VCaP (cell line): ENCODE data around the gene MTCL1.

Source experiments
- H3K27ac ChIP-seq: fragments of 450-650 bp; 2 replicates; pipeline ENCODE4 v1.5.1; 2017
- CTCF ChIP-seq: fragments of 450-650 bp; conservative IDR thresholded peaks from 2 replicates; pipeline ENCODE4 v1.5.1; 2017; ENCODE audit warnings: mild to moderate bottlenecking, moderate library complexity

Gene MTCL1

DNA sequence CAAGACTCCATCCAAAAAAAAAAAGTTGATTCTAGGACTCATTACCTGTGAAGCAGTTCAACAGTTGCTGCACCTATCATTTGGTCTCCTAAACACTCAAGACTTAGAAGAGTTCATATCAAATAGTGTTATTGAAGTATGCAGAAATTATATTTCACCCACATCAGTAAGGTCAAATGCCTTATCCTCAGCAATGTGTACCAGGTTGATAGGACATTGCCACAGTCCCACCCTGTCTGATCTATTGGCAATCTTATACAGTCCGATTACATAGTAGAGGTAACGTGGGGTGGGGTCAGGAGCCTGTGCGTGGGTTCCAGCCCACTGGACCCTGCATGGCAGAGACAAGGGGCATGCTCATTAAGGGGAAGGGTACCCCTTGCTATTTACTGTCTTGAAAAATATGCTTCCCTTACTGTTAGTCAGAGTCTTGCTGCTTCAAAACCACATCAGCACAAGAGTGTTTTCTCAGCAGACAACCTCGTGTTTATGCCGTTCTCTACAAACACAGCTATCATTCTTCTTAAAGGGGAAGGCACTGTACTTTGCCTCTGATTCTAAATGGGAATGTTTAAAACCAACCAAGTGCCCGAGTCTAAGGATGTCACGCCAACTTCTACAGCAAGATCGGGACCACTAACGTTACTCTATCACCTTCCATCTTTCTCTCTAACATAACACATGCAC, 115.2 kb downstream of the MTCL1 start:
- no peak overlapping the region for H3K27ac ChIP-seq
- no peak for TF ChIP-seq CTCF

- no peak overlapping the region for H3K27ac ChIP-seq
- TF ChIP-seq CTCF = no peak
Measured at GRCh38 chr18:8821083-8821465, 115.7 kb downstream of the MTCL1 start.

GRCh38 chr18:8821531-8821930, 116.2 kb downstream of the MTCL1 start:
- H3K27ac ChIP-seq = no peak overlapping the region
- TF ChIP-seq CTCF = no peak

- H3K27ac ChIP-seq = no peak overlapping the region
- no peak for TF ChIP-seq CTCF
Measured at GRCh38 chr18:8822643-8823042, 117.3 kb downstream of the MTCL1 start.

DNA sequence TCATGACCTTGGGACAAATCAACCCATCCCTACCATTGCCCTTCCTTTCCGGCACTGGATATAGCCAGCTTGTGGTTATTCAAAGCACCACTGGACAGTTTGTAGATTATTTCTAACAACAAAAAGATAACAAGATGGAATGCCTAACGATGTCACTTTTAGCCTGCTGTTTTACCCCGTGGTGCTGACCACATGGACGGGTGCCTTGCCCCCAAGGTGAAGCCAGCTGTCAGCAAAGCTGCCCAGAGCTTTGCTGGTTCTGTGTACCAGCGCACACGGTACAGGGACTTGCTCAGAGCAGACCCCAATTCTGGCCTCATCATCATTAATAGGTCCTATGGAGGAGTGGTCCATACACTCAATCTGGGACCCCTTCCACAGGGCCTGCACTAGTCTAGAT, 118.2 kb downstream of the MTCL1 start:
- no peak overlapping the region for H3K27ac ChIP-seq
- no peak for TF ChIP-seq CTCF

GRCh38 chr18:8824846-8825245, 119.5 kb downstream of the MTCL1 start:
- TF ChIP-seq CTCF = no peak
- H3K27ac ChIP-seq = no peak overlapping the region

- H3K27ac ChIP-seq = no peak overlapping the region
- no peak for TF ChIP-seq CTCF
Measured at GRCh38 chr18:8825273-8825672, 119.9 kb downstream of the MTCL1 start.
